Measurements from ENCODE around the gene RPRM.
"Not testable (repeated sequence)": the region's sequence is repeated elsewhere in the genome, so short reads cannot be mapped to it uniquely, and the experiment has no call there.

The RPRM gene

DNA sequence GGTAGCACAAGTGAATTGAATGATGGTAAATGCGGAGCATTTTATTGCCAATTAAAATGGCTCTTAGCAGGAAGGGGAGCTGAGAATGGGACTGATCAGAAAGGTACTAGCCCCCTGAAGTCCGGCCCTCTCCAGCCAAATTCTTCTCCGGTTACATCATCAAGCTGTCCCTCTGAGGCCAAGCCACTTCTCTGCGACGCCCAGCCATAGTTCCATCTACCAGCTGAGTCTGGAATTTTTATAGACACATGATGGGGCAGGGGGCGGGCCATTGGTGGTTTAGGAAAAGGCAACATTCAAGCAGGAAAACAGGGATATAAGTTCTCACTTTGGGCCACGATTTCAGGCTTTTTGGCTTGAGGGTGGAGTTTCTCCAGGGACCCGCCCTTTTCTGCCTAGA lies 22.7 kb downstream of the RPRM start:
- DNase-seq (ENCODE audit: low spot score): no peak

GRCh38 chr2:153455403-153455802 lies 23.2 kb downstream of the RPRM start:
- DNase-seq (ENCODE audit: low spot score): no peak

DNA sequence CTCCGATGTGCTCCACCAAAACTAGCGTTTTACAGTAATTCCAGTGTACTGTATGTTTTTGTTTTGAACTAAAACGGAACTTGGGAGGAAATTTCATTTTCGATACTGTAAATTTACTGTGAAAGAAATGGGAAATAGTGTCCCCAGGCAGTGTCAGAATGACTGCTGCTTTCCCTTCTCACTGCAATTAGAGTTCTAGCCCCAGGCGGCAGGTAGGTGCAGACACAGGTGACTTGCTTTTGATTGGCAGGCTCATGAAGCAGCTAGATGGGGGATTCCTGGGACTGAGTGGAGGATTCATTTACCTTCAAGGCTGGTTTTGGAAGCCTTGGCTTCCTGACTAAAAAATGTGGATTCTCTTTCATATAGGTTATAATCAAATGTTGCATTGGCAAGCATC lies 27.0 kb downstream of the RPRM start:
- no peak for DNase-seq (ENCODE audit: low spot score)

- DNase-seq (ENCODE audit: low spot score): no peak
These were observed 35.5 kb downstream of the RPRM start for GRCh38 chr2:153443106-153443505.

- not testable (repeated sequence) for DNase-seq (ENCODE audit: low spot score)
These were observed 35.9 kb downstream of the RPRM start for GRCh38 chr2:153442616-153443015.

- DNase-seq (ENCODE audit: low spot score): not testable (repeated sequence)
These were observed 38.5 kb downstream of the RPRM start for GRCh38 chr2:153440090-153440489.

- DNase-seq (ENCODE audit: low spot score): no peak
These were observed 45.2 kb downstream of the RPRM start for GRCh38 chr2:153433403-153433802.

DNA sequence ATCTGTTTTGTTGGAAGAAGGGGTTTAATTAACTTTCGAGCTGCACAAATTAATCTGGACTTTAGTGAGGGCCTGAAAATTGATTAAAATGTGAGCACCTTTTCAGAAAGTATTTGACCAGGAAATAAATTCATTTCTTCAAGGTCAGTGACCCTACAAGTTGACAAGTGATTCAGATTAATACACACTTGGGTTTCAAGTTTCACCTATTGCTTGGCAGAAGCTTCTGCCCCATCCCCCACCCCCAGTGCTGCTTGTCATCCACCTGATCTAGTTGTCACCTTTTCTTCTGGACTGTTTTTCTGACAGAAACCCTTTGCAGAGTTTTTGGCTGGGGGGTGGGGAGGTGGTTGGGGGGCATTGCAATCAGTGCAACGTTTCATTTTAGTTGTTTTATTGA lies 46.2 kb downstream of the RPRM start:
- no peak for DNase-seq (ENCODE audit: low spot score)

DNA sequence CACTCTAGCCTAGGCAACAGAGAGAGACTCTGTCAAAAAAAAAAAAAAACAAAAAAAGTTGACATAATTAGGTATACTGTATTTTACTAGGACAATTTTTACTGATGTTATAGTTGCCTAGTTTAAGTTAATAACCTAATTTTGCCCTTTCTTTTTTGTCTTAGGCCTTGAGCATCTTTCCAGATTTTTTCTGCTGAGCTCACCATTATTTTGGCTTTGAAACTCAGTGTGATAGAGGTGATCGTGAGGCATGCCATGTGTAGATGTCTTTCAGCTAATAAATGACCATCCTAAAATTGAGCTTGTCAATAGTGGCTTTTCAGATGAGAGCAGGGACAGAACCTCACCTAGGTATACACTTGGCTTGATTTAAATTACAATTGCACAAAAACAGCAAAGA lies 47.4 kb downstream of the RPRM start:
- no peak for DNase-seq (ENCODE audit: low spot score)

All from putamen (tissue), 1 donor.